Tibial nerve (tissue), 4 donors: ENCODE data around the gene DMXL2. TPM values are rescaled to one million over a fixed set of nuclear protein-coding genes. Genes with fewer than 3 reads are reported as not detected.

Experiments
- DNase-seq, 2 donors: peaks; one replicate each; pipeline ENCODE4 v3.0.0-alpha.2; 2019; ENCODE audit warnings: low spot score in 2 of 2
- H3K27ac ChIP-seq, 4 donors: fragments of 200-600 bp; sonication (generic) in 3 of 4; one replicate each; pipeline ENCODE4 v1.5.1; 2017 to 2019; ENCODE audit warnings: mild to moderate bottlenecking in 1 of 4
- H3K27me3 ChIP-seq, 2 donors: fragments of 200-600 bp; sonication (generic) in 1 of 2; one replicate each; pipeline versions ENCODE4 v1.5.1 to v1.6.0; 2017 to 2019
- H3K36me3 ChIP-seq, 3 donors: fragments of 200-600 bp; sonication (generic); one replicate each; pipeline ENCODE4 v1.5.1; 2018 to 2019
- H3K4me1 ChIP-seq, 4 donors: fragments of 200-600 bp; sonication (generic) in 3 of 4; one replicate each; pipeline ENCODE4 v1.5.1; 2017 to 2019
- H3K4me3 ChIP-seq, 4 donors: fragments of 200-600 bp; sonication (generic) in 3 of 4; one replicate each; pipeline ENCODE4 v1.5.1; 2017 to 2019; ENCODE audit warnings: mild to moderate bottlenecking in 1 of 4, moderate library complexity in 1 of 4
- H3K9me3 ChIP-seq, 4 donors: fragments of 200-600 bp; sonication (generic) in 3 of 4; one replicate each; pipeline ENCODE4 v1.5.1; 2017 to 2019
- EP300 ChIP-seq, 2 donors: sonication (generic); formaldehyde crosslinking; IDR thresholded peaks; one replicate each; pipeline ENCODE4 v1.6.1; 2017; ENCODE audit warnings: antibody characterized with exemption in 2 of 2, mild to moderate bottlenecking in 1 of 2
- POLR2A ChIP-seq, 2 donors: fragments of 450-650 bp; IDR thresholded peaks; one replicate each; pipeline ENCODE4 v1.6.1; 2017; ENCODE audit warnings: antibody characterized with exemption in 2 of 2, mild to moderate bottlenecking in 2 of 2, moderate library complexity in 2 of 2
- WGBS, 2 donors: methylation state at CpG; one replicate each; pipeline ENCODE4 v1.1.5; 2018; 5-methylcytosine and 5-hydroxymethylcytosine counted together
- total RNA-seq, 4 donors: library from RNA; depleted of rRNA; stranded (reverse); fragments of >200 nt; gene quantifications; one replicate each; pipeline ENCODE4 v1.1.0, GENCODE V29; 2016
- TF ChIP-seq, protein P1 (sequence below), 5 experiments: fragments of 200-600 bp in 3 of 5; fragments of 450-650 bp in 2 of 5; sonication (generic) in 3 of 5; IDR thresholded peaks; one replicate each; pipeline ENCODE4 v1.5.1; 2016 to 2019; ENCODE audit warnings: antibody characterized with exemption in 5 of 5, mild to moderate bottlenecking in 3 of 5, moderate library complexity in 2 of 5

The DMXL2 gene
- total RNA-seq, 4 donors from 2014 or later = 43.7 to 49.6 (median 47.0) TPM

GRCh38 chr15:51401872-51402517 is 220.6 kb downstream of the DMXL2 start:
- H3K4me1 ChIP-seq = peaks cover 0 to 4% (median 0%) of the 10 kb centered on the region in 4 donors
- TF ChIP-seq, protein P1, sequence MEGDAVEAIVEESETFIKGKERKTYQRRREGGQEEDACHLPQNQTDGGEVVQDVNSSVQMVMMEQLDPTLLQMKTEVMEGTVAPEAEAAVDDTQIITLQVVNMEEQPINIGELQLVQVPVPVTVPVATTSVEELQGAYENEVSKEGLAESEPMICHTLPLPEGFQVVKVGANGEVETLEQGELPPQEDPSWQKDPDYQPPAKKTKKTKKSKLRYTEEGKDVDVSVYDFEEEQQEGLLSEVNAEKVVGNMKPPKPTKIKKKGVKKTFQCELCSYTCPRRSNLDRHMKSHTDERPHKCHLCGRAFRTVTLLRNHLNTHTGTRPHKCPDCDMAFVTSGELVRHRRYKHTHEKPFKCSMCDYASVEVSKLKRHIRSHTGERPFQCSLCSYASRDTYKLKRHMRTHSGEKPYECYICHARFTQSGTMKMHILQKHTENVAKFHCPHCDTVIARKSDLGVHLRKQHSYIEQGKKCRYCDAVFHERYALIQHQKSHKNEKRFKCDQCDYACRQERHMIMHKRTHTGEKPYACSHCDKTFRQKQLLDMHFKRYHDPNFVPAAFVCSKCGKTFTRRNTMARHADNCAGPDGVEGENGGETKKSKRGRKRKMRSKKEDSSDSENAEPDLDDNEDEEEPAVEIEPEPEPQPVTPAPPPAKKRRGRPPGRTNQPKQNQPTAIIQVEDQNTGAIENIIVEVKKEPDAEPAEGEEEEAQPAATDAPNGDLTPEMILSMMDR (IDR thresholded peaks at IDR 0.05) = peak; percentile 14 to 53 (median 47)
- no peak for TF ChIP-seq POLR2A (IDR thresholded peaks at IDR 0.05)
- peak in 1 of 2 donors; percentile 33 for DNase-seq
- no peak overlapping the region for H3K27ac ChIP-seq
- no peaks in the 10 kb centered on the region for H3K9me3 ChIP-seq
- H3K36me3 ChIP-seq = peaks cover 0 to 7% (median 0%) of the 10 kb centered on the region in 3 donors
- 48 to 54% methylated on average over 10 to 12 of the region's 12 CpGs for WGBS, 2 donors
- no peaks in the 10 kb centered on the region for H3K27me3 ChIP-seq
- no peak overlapping the region for H3K4me3 ChIP-seq

DNA sequence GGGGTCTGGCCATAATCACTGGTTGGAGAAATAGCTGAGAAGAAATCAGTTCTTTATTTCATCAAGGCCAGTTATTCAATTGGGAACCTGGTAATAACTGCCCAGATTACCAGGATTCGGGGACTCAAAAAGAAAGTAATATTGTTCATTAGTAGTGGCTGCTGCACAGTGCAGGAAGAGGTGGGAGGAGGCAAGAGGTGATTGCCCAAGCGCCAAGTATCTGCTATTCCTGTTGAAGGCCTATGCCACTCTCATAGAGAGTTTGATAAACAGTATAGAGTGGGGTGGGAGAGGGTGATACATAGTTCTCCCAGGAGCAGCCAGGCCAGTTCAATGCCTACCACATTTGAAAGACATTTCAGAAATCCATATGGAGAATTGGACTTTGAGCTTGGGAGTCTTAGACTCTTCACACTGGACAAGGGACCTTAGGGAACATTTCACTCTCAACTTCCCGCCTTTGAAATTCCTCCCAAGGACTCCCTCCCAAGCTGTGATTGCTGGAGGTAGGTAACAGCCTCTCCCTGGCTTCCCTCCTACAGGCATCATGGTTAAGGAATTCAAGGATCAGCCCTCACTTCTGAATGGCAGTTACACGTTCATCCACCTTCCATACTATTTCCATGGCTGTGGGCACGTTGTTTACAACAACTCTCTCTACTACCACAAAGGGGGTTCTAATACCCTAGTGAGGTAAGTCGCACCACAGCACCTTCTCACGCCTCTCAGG is 221.4 kb downstream of the DMXL2 start:
- no peak for TF ChIP-seq EP300 (IDR thresholded peaks at IDR 0.05)
- no peak for TF ChIP-seq POLR2A (IDR thresholded peaks at IDR 0.05)
- TF ChIP-seq, protein P1 (IDR thresholded peaks at IDR 0.05) = no peak
- Histone ChIP-seq H3K27me3 (no peaks in the 10 kb centered on the region), H3K36me3 (peaks cover 0 to 7% (median 0%) of the 10 kb centered on the region in 3 donors), H3K4me3 (no peak overlapping the region), H3K9me3 (no peaks in the 10 kb centered on the region), H3K4me1 (peaks cover 0 to 4% (median 0%) of the 10 kb centered on the region in 4 donors), H3K27ac (no peak overlapping the region)
- WGBS, 2 donors = 80 to 90% methylated on average over 7 of the region's 7 CpGs
- DNase-seq = no peak

- Histone ChIP-seq H3K36me3 (peaks cover 0 to 7% (median 0%) of the 10 kb centered on the region in 3 donors), H3K4me1 (peaks cover 0 to 4% (median 0%) of the 10 kb centered on the region in 4 donors), H3K27me3 (no peaks in the 10 kb centered on the region), H3K9me3 (no peaks in the 10 kb centered on the region), H3K4me3 (no peak overlapping the region), H3K27ac (no peak overlapping the region)
- WGBS, 2 donors = 50 to 58% methylated on average over 7 to 9 of the region's 9 CpGs
- no peak for DNase-seq
- TF ChIP-seq, protein P1 (IDR thresholded peaks at IDR 0.05) = no peak
- TF ChIP-seq POLR2A (IDR thresholded peaks at IDR 0.05) (no peak), EP300 (IDR thresholded peaks at IDR 0.05) (no peak)
These were observed 223.9 kb downstream of the DMXL2 start for GRCh38 chr15:51398626-51399025.

Other genes with a start within 250 kb of the DMXL2 start
- not detected for gene SCG3, start 58.7 kb upstream of the DMXL2 start, total RNA-seq
- gene LYSMD2, start 114.9 kb upstream of the DMXL2 start, total RNA-seq = 10 to 100 TPM; 16.8 to 24.9 (median 19.9) TPM
- gene TMOD2, start 128.8 kb upstream of the DMXL2 start, total RNA-seq = 100 to 1,000 TPM in 1 of 4 donors, 10 to 100 TPM in 3; 41.6 to 113 (median 54.7) TPM
- gene TMOD3, start 206.9 kb upstream of the DMXL2 start, total RNA-seq = 10 to 100 TPM; 23.7 to 46.8 (median 29.5) TPM